Osteoblast (primary cell): ENCODE measurements around the gene MND1. TPM values are rescaled to one million over a fixed set of nuclear protein-coding genes. Genes with fewer than 3 reads are reported as not detected.
A peak's percentile ranks its signal among the peaks of the same experiment; 100 is the strongest.

Source experiments
- DNase-seq: peaks from one replicate; pipeline ENCODE4 v3.0.0; 2011; ENCODE audit warnings: low spot score, mixed read lengths; ENCODE audit not compliant: insufficient read length; ENCODE audit errors: missing footprints
- H2AFZ ChIP-seq: 2 replicates; pipeline ENCODE4 v1.6.0; 2011; ENCODE audit warnings: mild to moderate bottlenecking, low read length
- H3K27ac ChIP-seq: 2 replicates; pipeline ENCODE4 v1.5.1; 2011; ENCODE audit warnings: mild to moderate bottlenecking, low read depth, low read length, moderate library complexity
- H3K27me3 ChIP-seq: 2 replicates; pipeline ENCODE4 v1.6.0; 2012; ENCODE audit warnings: mild to moderate bottlenecking, control low read depth, inconsistent platforms, low read length, moderate library complexity; ENCODE audit not compliant: insufficient read depth
- H3K36me3 ChIP-seq: 2 replicates; pipeline ENCODE4 v1.5.1; 2011; ENCODE audit warnings: mild to moderate bottlenecking, low read length, control low read depth, moderate library complexity; ENCODE audit not compliant: insufficient read depth
- H3K4me1 ChIP-seq: 2 replicates; pipeline ENCODE4 v1.5.1; 2011; ENCODE audit warnings: mild to moderate bottlenecking, low read length, control low read depth, moderate library complexity; ENCODE audit not compliant: insufficient read depth
- H3K4me2 ChIP-seq: 2 replicates; pipeline ENCODE4 v1.6.0; 2011; ENCODE audit warnings: mild to moderate bottlenecking, low read length; ENCODE audit not compliant: insufficient read depth
- H3K4me3 ChIP-seq: fragments of 200-600 bp; sonication (generic); 3 replicates; pipeline ENCODE4 v1.5.1; 2012; ENCODE audit warnings: mild to moderate bottlenecking, low read length, inconsistent platforms; ENCODE audit not compliant: insufficient read depth
- H3K79me2 ChIP-seq: 2 replicates; pipeline ENCODE4 v1.6.0; 2012; ENCODE audit warnings: mild to moderate bottlenecking, low read length, control low read depth, inconsistent platforms; ENCODE audit not compliant: insufficient read depth
- H3K9me3 ChIP-seq: 2 replicates; pipeline ENCODE4 v1.5.1; 2011; ENCODE audit warnings: low read depth, low read length, control low read depth
- H4K20me1 ChIP-seq: 2 replicates; pipeline ENCODE4 v1.6.0; 2012; ENCODE audit warnings: mild to moderate bottlenecking, low read length, control low read depth; ENCODE audit not compliant: insufficient read depth
- CTCF ChIP-seq: IDR thresholded peaks from 2 replicates; pipeline ENCODE4 v1.5.1; 2011; ENCODE audit warnings: mild to moderate bottlenecking, low read depth, low read length, moderate library complexity; ENCODE audit errors: extremely low read depth
- total RNA-seq: library from RNA; depleted of rRNA; stranded (reverse); fragments of >200 nt; gene quantifications from 2 replicates; pipeline ENCODE4 v1.2.3, GENCODE V29; 2012

MND1 gene
- total RNA-seq, 1 donor: 1.4 TPM

- no peaks in the 10 kb centered on the region for H3K4me1 ChIP-seq
- peak; percentile 9 for DNase-seq
- no peaks in the 10 kb centered on the region for H3K9me3 ChIP-seq
- no peak overlapping the region for H3K27ac ChIP-seq
- no peaks in the 10 kb centered on the region for H3K79me2 ChIP-seq
- H3K36me3 ChIP-seq: no peaks in the 10 kb centered on the region
- no peak for TF ChIP-seq CTCF
- H3K27me3 ChIP-seq: no peaks in the 10 kb centered on the region
- H3K4me3 ChIP-seq: no peak overlapping the region
- no peaks in the 10 kb centered on the region for H4K20me1 ChIP-seq
- H2AFZ ChIP-seq: peak overlapping the region; percentile 34
- no peak overlapping the region for H3K4me2 ChIP-seq
Observed at GRCh38 chr4:153438916-153439756, 94.6 kb downstream of the MND1 start.

GRCh38 chr4:153439831-153440230, 95.3 kb downstream of the MND1 start:
- H3K27me3 ChIP-seq: no peaks in the 10 kb centered on the region
- no peaks in the 10 kb centered on the region for H3K4me1 ChIP-seq
- TF ChIP-seq CTCF: no peak
- DNase-seq: peak; percentile 14
- H2AFZ ChIP-seq: no peak overlapping the region
- no peaks in the 10 kb centered on the region for H3K79me2 ChIP-seq
- no peaks in the 10 kb centered on the region for H4K20me1 ChIP-seq
- H3K27ac ChIP-seq: no peak overlapping the region
- no peaks in the 10 kb centered on the region for H3K9me3 ChIP-seq
- H3K36me3 ChIP-seq: no peaks in the 10 kb centered on the region
- H3K4me2 ChIP-seq: no peak overlapping the region
- H3K4me3 ChIP-seq: no peak overlapping the region

- no peaks in the 10 kb centered on the region for H3K27me3 ChIP-seq
- no peak overlapping the region for H2AFZ ChIP-seq
- H3K36me3 ChIP-seq: no peaks in the 10 kb centered on the region
- H3K9me3 ChIP-seq: no peaks in the 10 kb centered on the region
- H3K4me1 ChIP-seq: no peaks in the 10 kb centered on the region
- H3K4me3 ChIP-seq: no peak overlapping the region
- no peak overlapping the region for H3K4me2 ChIP-seq
- H3K79me2 ChIP-seq: no peaks in the 10 kb centered on the region
- no peak for DNase-seq
- H3K27ac ChIP-seq: no peak overlapping the region
- H4K20me1 ChIP-seq: no peaks in the 10 kb centered on the region
- no peak for TF ChIP-seq CTCF
Observed at GRCh38 chr4:153440475-153440874, 96.0 kb downstream of the MND1 start.

GRCh38 chr4:153447175-153447905, 102.9 kb downstream of the MND1 start:
- H3K79me2 ChIP-seq: no peaks in the 10 kb centered on the region
- peak overlapping the region; percentile 14 for H3K27ac ChIP-seq
- H3K4me3 ChIP-seq: peak overlapping the region; percentile 40
- no peaks in the 10 kb centered on the region for H3K36me3 ChIP-seq
- H3K9me3 ChIP-seq: no peaks in the 10 kb centered on the region
- no peak overlapping the region for H2AFZ ChIP-seq
- H4K20me1 ChIP-seq: no peaks in the 10 kb centered on the region
- no peak for TF ChIP-seq CTCF
- H3K4me2 ChIP-seq: peak overlapping the region; percentile 80
- no peaks in the 10 kb centered on the region for H3K27me3 ChIP-seq
- peak; percentile 86 for DNase-seq
- peaks cover 16% of the 10 kb centered on the region for H3K4me1 ChIP-seq
